GM19328 (cell line): Measurements from ENCODE around the gene CYP3A7.
"Not testable (repeated sequence)": the region's sequence is repeated elsewhere in the genome, so short reads cannot be mapped to it uniquely, and the experiment has no call there.

Experiments used
- ATAC-seq: cut with Tn5 transposase; IDR thresholded peaks from one replicate; pipeline ENCODE4 v1.9.1; 2021; ENCODE audit warnings: mild to moderate bottlenecking, moderate library complexity; ENCODE audit not compliant: unreplicated experiment

CYP3A7 gene

GRCh38 chr7:99734987-99735386 lies at the start of gene CYP3A7:
Gene CYP3A7, minus strand, starts transcription at chr7:99735196. Its CDS starts 103 bp downstream, at chr7:99735093.
- ATAC-seq, result no peak

GRCh38 chr7:99784007-99784406 lies 49.0 kb upstream of the CYP3A7 start, which contains the start of gene CYP3A4:
Gene CYP3A4, minus strand, starts transcription at chr7:99784184. Its CDS starts 103 bp downstream, at chr7:99784081.
- no peak for ATAC-seq

GRCh38 chr7:99782012-99782953 lies 47.3 kb upstream of the CYP3A7 start:
- ATAC-seq, result no peak

GRCh38 chr7:99780588-99780987 lies 45.6 kb upstream of the CYP3A7 start:
- no peak for ATAC-seq

GRCh38 chr7:99779949-99780348 lies 45.0 kb upstream of the CYP3A7 start:
- ATAC-seq, result no peak

GRCh38 chr7:99778880-99779279 lies 43.9 kb upstream of the CYP3A7 start:
- ATAC-seq, result no peak

GRCh38 chr7:99773395-99773794 lies 38.4 kb upstream of the CYP3A7 start:
- not testable (repeated sequence) for ATAC-seq

GRCh38 chr7:99772565-99772964 lies 37.6 kb upstream of the CYP3A7 start:
- ATAC-seq, result no peak

- ATAC-seq, result not testable (repeated sequence)
Measured at GRCh38 chr7:99769494-99769893, 34.5 kb upstream of the CYP3A7 start.

GRCh38 chr7:99768471-99768870 lies 33.5 kb upstream of the CYP3A7 start:
- ATAC-seq, result no peak

- no peak for ATAC-seq
Measured at GRCh38 chr7:99767662-99768061, 32.7 kb upstream of the CYP3A7 start.

- no peak for ATAC-seq
Measured at GRCh38 chr7:99766484-99767099, 31.6 kb upstream of the CYP3A7 start.

GRCh38 chr7:99764478-99764877 lies 29.5 kb upstream of the CYP3A7 start:
- ATAC-seq, result no peak

GRCh38 chr7:99762680-99763327 lies 27.8 kb upstream of the CYP3A7 start:
- no peak for ATAC-seq

- no peak for ATAC-seq
Measured at GRCh38 chr7:99755085-99755484, 20.1 kb upstream of the CYP3A7 start.

- no peak for ATAC-seq
Measured at GRCh38 chr7:99752356-99752755, 17.4 kb upstream of the CYP3A7 start.

GRCh38 chr7:99751322-99752052 lies 16.5 kb upstream of the CYP3A7 start:
- ATAC-seq, result not testable (repeated sequence)

- no peak for ATAC-seq
Measured at GRCh38 chr7:99748846-99749579, 14.0 kb upstream of the CYP3A7 start.

- ATAC-seq, result not testable (repeated sequence)
Measured at GRCh38 chr7:99746915-99747314, 11.9 kb upstream of the CYP3A7 start.

- ATAC-seq, result not testable (repeated sequence)
Measured at GRCh38 chr7:99745395-99745794, 10.4 kb upstream of the CYP3A7 start.
